H9 (cell line): Measurements from ENCODE around the gene CDK10. TPM values are rescaled to one million over a fixed set of nuclear protein-coding genes. Genes with fewer than 3 reads are reported as not detected.

Experiments
- DNase-seq: peaks from one replicate; pipeline ENCODE4 v3.0.0-alpha.2; 2017
- H2AFZ ChIP-seq: one replicate; pipeline ENCODE4 v1.6.1; 2013; ENCODE audit warnings: mild to moderate bottlenecking, low read length, control low read depth, moderate library complexity
- H2AK5ac ChIP-seq: 2 replicates; pipeline ENCODE4 v1.6.1; 2013; ENCODE audit warnings: low read length, control low read depth, mixed read lengths; ENCODE audit not compliant: insufficient read length
- H2BK120ac ChIP-seq: one replicate; pipeline ENCODE4 v1.6.1; 2013; ENCODE audit warnings: low read depth, mild to moderate bottlenecking, low read length, control low read depth, inconsistent platforms; ENCODE audit not compliant: poor library complexity, severe bottlenecking
- H2BK12ac ChIP-seq: 2 replicates; pipeline ENCODE4 v1.6.1; 2013; ENCODE audit warnings: low read length, control low read depth, mixed read lengths, low read depth; ENCODE audit not compliant: insufficient read length
- H2BK15ac ChIP-seq: 2 replicates; pipeline ENCODE4 v1.6.1; 2013; ENCODE audit warnings: low read depth, low read length, control low read depth
- H2BK20ac ChIP-seq: one replicate; pipeline ENCODE4 v1.6.1; 2013; ENCODE audit warnings: low read depth, mild to moderate bottlenecking, low read length, control low read depth, inconsistent platforms; ENCODE audit not compliant: poor library complexity, severe bottlenecking
- H2BK5ac ChIP-seq: 2 replicates; pipeline ENCODE4 v1.6.1; 2013; ENCODE audit warnings: low read length, control low read depth, mixed read lengths; ENCODE audit not compliant: insufficient read length
- H3K14ac ChIP-seq: 2 replicates; pipeline ENCODE4 v1.6.1; 2013; ENCODE audit warnings: low read length, control low read depth; ENCODE audit not compliant: insufficient read depth
- H3K18ac ChIP-seq: 2 replicates; pipeline ENCODE4 v1.6.1; 2013; ENCODE audit warnings: low read depth, mild to moderate bottlenecking, mixed read lengths, low read length, control low read depth; ENCODE audit not compliant: insufficient read length
- H3K23ac ChIP-seq: 2 replicates; pipeline ENCODE4 v1.6.1; 2013; ENCODE audit warnings: low read length, control low read depth, mixed read lengths, low read depth; ENCODE audit not compliant: insufficient read length
- H3K23me2 ChIP-seq: 2 replicates; pipeline ENCODE4 v1.6.1; 2013; ENCODE audit warnings: low read depth, mild to moderate bottlenecking, mixed read lengths, low read length, control low read depth; ENCODE audit not compliant: insufficient read length, poor library complexity, severe bottlenecking
- H3K27ac ChIP-seq: 2 replicates; pipeline ENCODE4 v1.5.1; 2013; ENCODE audit warnings: low read length, control low read depth, mixed read lengths, low read depth; ENCODE audit not compliant: insufficient read length
- H3K27me3 ChIP-seq: 2 replicates; pipeline ENCODE4 v1.6.1; 2013; ENCODE audit warnings: low read length, control low read depth, inconsistent platforms; ENCODE audit not compliant: insufficient read depth
- H3K4ac ChIP-seq: 2 replicates; pipeline ENCODE4 v1.6.1; 2013; ENCODE audit warnings: low read depth, mild to moderate bottlenecking, control low read depth, inconsistent platforms, low read length, moderate library complexity
- H3K4me1 ChIP-seq: 2 replicates; pipeline ENCODE4 v1.6.1; 2013; ENCODE audit warnings: low read length, control low read depth, inconsistent platforms; ENCODE audit not compliant: insufficient read depth
- H3K4me2 ChIP-seq: 2 replicates; pipeline ENCODE4 v1.6.1; 2013; ENCODE audit warnings: low read length, control low read depth, mixed read lengths; ENCODE audit not compliant: insufficient read length, insufficient read depth
- H3K56ac ChIP-seq: 2 replicates; pipeline ENCODE4 v1.6.1; 2013; ENCODE audit warnings: low read depth, mild to moderate bottlenecking, mixed read lengths, low read length, control low read depth; ENCODE audit not compliant: insufficient read length
- H3K79me1 ChIP-seq: 2 replicates; pipeline ENCODE4 v1.6.1; 2013; ENCODE audit warnings: low read depth, mild to moderate bottlenecking, moderate library complexity, low read length, control low read depth, inconsistent platforms; ENCODE audit not compliant: insufficient read depth, poor library complexity, severe bottlenecking
- H3K79me2 ChIP-seq: 2 replicates; pipeline ENCODE4 v1.6.1; 2013; ENCODE audit warnings: low read length, control low read depth, inconsistent platforms; ENCODE audit not compliant: insufficient read depth
- H3K9ac ChIP-seq: 2 replicates; pipeline ENCODE4 v1.6.1; 2013; ENCODE audit warnings: low read length, control low read depth, mixed read lengths; ENCODE audit not compliant: insufficient read length; ENCODE audit errors: extremely low read depth
- H3K9me3 ChIP-seq: one replicate; pipeline ENCODE4 v1.6.1; 2013; ENCODE audit warnings: low read depth, low read length, inconsistent platforms; ENCODE audit not compliant: control insufficient read depth
- H3T11ph ChIP-seq: one replicate; pipeline ENCODE4 v1.6.1; 2013; ENCODE audit warnings: mild to moderate bottlenecking, low read length, control low read depth, inconsistent platforms
- H4K20me1 ChIP-seq: one replicate; pipeline ENCODE4 v1.6.1; 2013; ENCODE audit not compliant: control insufficient read depth, insufficient read length, insufficient read depth
- H4K5ac ChIP-seq: 2 replicates; pipeline ENCODE4 v1.6.1; 2013; ENCODE audit warnings: low read depth, mild to moderate bottlenecking, mixed read lengths, low read length, control low read depth; ENCODE audit not compliant: insufficient read length
- H4K8ac ChIP-seq: replicated peaks from 2 replicates; pipeline ENCODE4 v1.6.1; 2013; ENCODE audit warnings: low read length, control low read depth, mixed read lengths, low read depth; ENCODE audit not compliant: insufficient read length
- H4K91ac ChIP-seq: 2 replicates; pipeline ENCODE4 v1.6.1; 2013; ENCODE audit warnings: low read depth, mild to moderate bottlenecking, moderate library complexity, mixed read lengths, low read length, control low read depth; ENCODE audit not compliant: insufficient read length
- H3K27ac Mint-ChIP-seq, 3 experiments: 2 replicates in 2 of 3; 3 replicates in 1 of 3; pipeline ENCODE4 v1.8.0; 2020 to 2021; ENCODE audit warnings: mixed read lengths in 3 of 3, mild to moderate bottlenecking in 1 of 3, moderate library complexity in 1 of 3
- H3K27me3 Mint-ChIP-seq: 2 replicates; pipeline ENCODE4 v1.8.0; 2021; ENCODE audit warnings: low read depth, mild to moderate bottlenecking, moderate library complexity, mixed read lengths
- H3K36me3 Mint-ChIP-seq, 3 experiments: 2 replicates in 2 of 3; 3 replicates in 1 of 3; pipeline ENCODE4 v1.8.0; 2020 to 2021; ENCODE audit warnings: low read depth in 3 of 3, mixed read lengths in 3 of 3; ENCODE audit not compliant: insufficient read depth in 1 of 3
- H3K4me1 Mint-ChIP-seq, 2 experiments: 2 replicates each; pipeline ENCODE4 v1.8.0; 2020; ENCODE audit warnings: mixed read lengths in 2 of 2
- H3K4me3 Mint-ChIP-seq, 2 experiments: 2 replicates in 1 of 2; 3 replicates in 1 of 2; pipeline ENCODE4 v1.8.0; 2020 to 2021; ENCODE audit warnings: mild to moderate bottlenecking in 2 of 2, mixed read lengths in 2 of 2, moderate library complexity in 1 of 2
- H3K9me3 Mint-ChIP-seq, 2 experiments: 2 replicates in 1 of 2; 3 replicates in 1 of 2; pipeline ENCODE4 v1.8.0; 2020; ENCODE audit warnings: mild to moderate bottlenecking in 2 of 2, mixed read lengths in 2 of 2, moderate library complexity in 1 of 2
- WGBS: extraction: QIAGEN DNeasy Blood & Tissue Kit; methylation state at CpG from one replicate; pipeline ENCODE4 v1.1.7; 2013; ENCODE audit warnings: missing lambda C conversion rate, low lambda C conversion rate, mixed read lengths; ENCODE audit not compliant: insufficient read length; ENCODE audit errors: extremely low coverage; 5-methylcytosine and 5-hydroxymethylcytosine counted together
- total RNA-seq: library from RNA; stranded (reverse); gene quantifications from 2 replicates; pipeline ENCODE4 v1.2.1, GENCODE V29; 2021
- TF ChIP-seq, protein P1 (sequence below): fragments of 200-600 bp; sonication (generic); conservative IDR thresholded peaks from 3 replicates; pipeline ENCODE4 v1.8.0; 2021; ENCODE audit warnings: antibody characterized with exemption, mild to moderate bottlenecking

Gene CDK10
- total RNA-seq, 1 experiment from 2014 or later: 77.1 TPM

DNA sequence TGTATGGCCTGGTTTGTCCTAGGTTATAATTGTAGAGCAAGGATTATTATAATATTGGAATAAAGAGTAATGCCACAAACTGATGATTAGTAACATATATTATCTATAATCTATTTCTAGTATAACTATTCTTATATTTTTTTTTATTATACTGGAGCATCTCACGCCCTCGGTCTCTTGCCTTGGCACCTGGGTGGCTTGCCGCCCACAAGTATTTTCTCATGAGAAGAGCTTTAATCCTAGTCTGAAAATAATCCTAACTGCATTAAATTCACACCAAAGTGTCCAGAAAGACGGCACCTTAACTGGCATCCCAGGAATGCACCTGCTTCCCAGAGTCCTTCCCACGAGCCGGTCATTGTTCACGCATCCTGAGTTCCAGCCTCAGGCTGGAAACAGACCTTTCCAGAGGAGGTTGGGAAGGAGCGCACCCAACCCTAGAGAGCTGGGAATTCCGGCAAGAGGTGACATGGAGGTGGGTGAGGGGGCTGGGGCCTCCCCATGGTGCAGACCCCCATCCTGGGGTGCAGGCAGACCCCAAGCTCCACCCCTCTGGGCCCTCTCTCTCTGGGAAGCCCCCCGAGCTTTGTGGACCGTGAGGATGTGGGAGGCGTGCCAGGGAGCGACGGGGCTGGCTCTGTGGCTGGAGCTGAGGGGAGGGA is 44.9 kb upstream of the CDK10 start:
- peaks cover 8 to 18% (median 17%) of the 10 kb centered on the region in 3 experiments; a peak in 6 of 7 replicates for H3K36me3 Mint-ChIP-seq

More for the DNA sequence above, 44.9 kb upstream of the CDK10 start:
- no peak overlapping the region for H3K4me2 ChIP-seq
- Mint-ChIP-seq H3K27ac (no peak overlapping the region), H3K4me3 (no peak overlapping the region), H3K9me3 (no peaks in the 10 kb centered on the region), H3K27me3 (peaks cover 7% of the 10 kb centered on the region), H3K4me1 (peaks cover 10 to 11% of the 10 kb centered on the region in 2 experiments)
- no peak overlapping the region for H3T11ph ChIP-seq
- no peak overlapping the region for H3K9ac ChIP-seq
- no peak overlapping the region for H2AK5ac ChIP-seq
- H4K91ac ChIP-seq: no peak overlapping the region
- H4K5ac ChIP-seq: no peak overlapping the region
- no peaks in the 10 kb centered on the region for H3K79me2 ChIP-seq
- no peak overlapping the region for H4K8ac ChIP-seq
- H2BK20ac ChIP-seq: no peak overlapping the region
- no peak overlapping the region for H3K27ac ChIP-seq
- no peak for DNase-seq
- no peaks in the 10 kb centered on the region for H3K9me3 ChIP-seq
- no peak overlapping the region for H3K14ac ChIP-seq
- H2BK120ac ChIP-seq: no peak overlapping the region
- no peaks in the 10 kb centered on the region for H3K79me1 ChIP-seq
- no peaks in the 10 kb centered on the region for H4K20me1 ChIP-seq
- H3K56ac ChIP-seq: no peak overlapping the region
- no peak overlapping the region for H3K4ac ChIP-seq
- H2BK12ac ChIP-seq: no peak overlapping the region
- TF ChIP-seq, protein P1, sequence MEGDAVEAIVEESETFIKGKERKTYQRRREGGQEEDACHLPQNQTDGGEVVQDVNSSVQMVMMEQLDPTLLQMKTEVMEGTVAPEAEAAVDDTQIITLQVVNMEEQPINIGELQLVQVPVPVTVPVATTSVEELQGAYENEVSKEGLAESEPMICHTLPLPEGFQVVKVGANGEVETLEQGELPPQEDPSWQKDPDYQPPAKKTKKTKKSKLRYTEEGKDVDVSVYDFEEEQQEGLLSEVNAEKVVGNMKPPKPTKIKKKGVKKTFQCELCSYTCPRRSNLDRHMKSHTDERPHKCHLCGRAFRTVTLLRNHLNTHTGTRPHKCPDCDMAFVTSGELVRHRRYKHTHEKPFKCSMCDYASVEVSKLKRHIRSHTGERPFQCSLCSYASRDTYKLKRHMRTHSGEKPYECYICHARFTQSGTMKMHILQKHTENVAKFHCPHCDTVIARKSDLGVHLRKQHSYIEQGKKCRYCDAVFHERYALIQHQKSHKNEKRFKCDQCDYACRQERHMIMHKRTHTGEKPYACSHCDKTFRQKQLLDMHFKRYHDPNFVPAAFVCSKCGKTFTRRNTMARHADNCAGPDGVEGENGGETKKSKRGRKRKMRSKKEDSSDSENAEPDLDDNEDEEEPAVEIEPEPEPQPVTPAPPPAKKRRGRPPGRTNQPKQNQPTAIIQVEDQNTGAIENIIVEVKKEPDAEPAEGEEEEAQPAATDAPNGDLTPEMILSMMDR: no peak
- WGBS: no CpG with 5 or more reads among the region's 14 CpGs
- H3K4me1 ChIP-seq: no peaks in the 10 kb centered on the region
- H3K23ac ChIP-seq: no peak overlapping the region
- no peaks in the 10 kb centered on the region for H3K23me2 ChIP-seq
- H2BK15ac ChIP-seq: no peak overlapping the region
- no peak overlapping the region for H3K18ac ChIP-seq
- no peak overlapping the region for H2BK5ac ChIP-seq
- H2AFZ ChIP-seq: no peak overlapping the region
- no peaks in the 10 kb centered on the region for H3K27me3 ChIP-seq
